ENCODE results near the gene DND1.
"Not testable (repeated sequence)": the region's sequence is repeated elsewhere in the genome, so short reads cannot be mapped to it uniquely, and the experiment has no call there.

Gene DND1

DNA sequence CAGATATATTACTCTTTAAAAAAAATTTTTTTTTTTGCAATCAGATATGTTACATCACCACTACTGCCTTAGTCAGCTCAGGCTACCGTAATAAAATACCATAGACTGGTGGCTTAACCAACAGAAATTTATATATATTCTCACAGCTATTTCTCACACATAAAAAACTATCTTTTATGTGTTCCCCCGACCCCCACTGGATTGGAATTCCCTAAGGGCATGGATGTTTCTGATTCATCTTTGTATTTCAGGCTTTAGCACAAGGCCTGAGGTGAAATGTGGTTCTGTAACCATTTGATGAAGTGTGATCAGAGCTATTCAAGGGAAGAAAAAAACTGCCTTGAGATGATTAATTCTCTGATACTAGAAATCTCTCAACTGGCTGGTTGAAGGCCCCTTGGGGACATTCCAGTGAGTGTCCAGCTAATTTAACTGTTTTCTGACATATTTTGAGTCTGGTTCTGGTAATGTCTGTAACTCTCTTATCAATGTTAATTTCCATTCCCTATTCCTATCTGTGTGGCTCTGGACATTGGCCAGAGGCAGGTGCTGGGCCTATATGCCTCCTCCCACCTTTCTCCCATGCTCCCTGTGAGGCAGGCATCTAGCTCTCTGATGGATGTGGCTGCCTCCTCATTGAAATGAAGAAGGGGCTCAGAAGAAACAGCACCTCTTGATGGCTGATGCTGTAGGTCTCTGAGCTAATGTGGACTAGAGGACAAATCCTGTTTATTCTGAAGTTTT is 42.9 kb downstream of the DND1 start:
- Mint-ChIP-seq H3K4me1 (ENCODE audit: low read depth) (peaks cover 32% of the 10 kb centered on the region), H3K27me3 (peaks cover 28% of the 10 kb centered on the region), H3K9me3 (no peaks in the 10 kb centered on the region), H3K36me3 (ENCODE audit: low read depth) (no peaks in the 10 kb centered on the region), H3K4me3 (no peak overlapping the region), H3K27ac (no peak overlapping the region)
- no peak for DNase-seq

DNA sequence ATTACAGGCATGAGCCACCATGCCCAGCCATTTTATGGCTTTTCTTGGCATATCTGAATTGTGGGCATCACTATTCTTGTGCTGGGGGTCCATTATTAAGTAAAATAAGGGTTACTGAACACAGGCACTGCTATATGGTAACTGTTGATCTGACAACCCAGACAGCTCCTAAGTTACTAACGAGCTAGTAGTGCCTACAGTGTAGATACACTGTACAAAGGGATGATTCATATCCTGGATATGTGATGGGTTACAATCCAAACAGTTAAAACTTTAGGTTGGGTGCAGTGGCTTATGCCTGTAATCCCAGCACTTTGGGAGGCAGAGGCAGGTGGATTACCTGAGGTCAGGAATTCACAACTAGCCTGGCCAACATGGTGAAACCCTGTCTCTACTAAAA is 44.7 kb downstream of the DND1 start:
- Mint-ChIP-seq H3K27ac (no peak overlapping the region), H3K4me1 (ENCODE audit: low read depth) (peaks cover 22% of the 10 kb centered on the region), H3K4me3 (no peak overlapping the region), H3K36me3 (ENCODE audit: low read depth) (no peaks in the 10 kb centered on the region), H3K27me3 (peaks cover 25% of the 10 kb centered on the region), H3K9me3 (no peaks in the 10 kb centered on the region)
- no peak for DNase-seq

DNA sequence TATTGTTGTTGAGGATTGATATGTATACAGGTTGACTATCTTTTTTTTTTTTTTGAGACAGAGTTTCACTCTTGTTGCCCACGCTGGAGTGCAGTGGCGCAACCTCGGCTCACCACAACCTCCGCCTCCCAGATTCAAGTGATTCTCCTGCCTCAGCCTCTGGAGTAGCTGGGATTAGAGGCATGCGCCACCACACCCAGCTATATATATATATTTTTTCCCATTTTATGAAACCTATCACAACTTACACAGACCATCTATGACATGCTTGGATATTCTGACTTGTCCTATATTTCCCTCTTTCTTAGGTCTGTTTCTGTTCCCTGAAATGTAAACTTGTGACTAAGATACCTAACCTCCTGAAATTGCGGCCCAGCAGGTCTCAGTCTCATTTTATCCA is 45.4 kb downstream of the DND1 start:
- DNase-seq: no peak
- H3K9me3 Mint-ChIP-seq: no peaks in the 10 kb centered on the region
- H3K27ac Mint-ChIP-seq: no peak overlapping the region
- H3K36me3 Mint-ChIP-seq (ENCODE audit: low read depth): no peaks in the 10 kb centered on the region
- H3K4me1 Mint-ChIP-seq (ENCODE audit: low read depth): peaks cover 15% of the 10 kb centered on the region
- H3K27me3 Mint-ChIP-seq: peaks cover 21% of the 10 kb centered on the region
- H3K4me3 Mint-ChIP-seq: no peak overlapping the region

DNA sequence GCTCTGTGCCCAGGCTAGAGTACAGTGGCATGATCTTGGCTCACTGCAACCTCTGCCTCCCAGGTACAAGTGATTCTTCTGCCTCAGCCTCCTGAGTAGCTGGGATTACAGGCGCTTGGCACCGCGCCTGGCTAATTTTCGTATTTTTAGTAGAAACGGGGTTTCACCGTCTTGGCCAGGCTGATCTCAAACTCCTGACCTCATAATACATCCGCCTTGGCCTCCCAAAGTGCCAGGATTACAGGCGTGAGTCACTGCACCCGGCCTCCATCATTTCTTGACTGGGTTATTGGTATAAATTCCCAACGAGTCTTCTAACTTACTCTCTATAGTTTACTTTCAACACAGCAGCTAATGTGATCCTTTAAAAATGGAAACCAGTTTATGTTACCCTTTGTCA is 48.5 kb downstream of the DND1 start:
- not testable (repeated sequence) for H3K4me1 Mint-ChIP-seq (ENCODE audit: low read depth); H3K4me3 Mint-ChIP-seq; H3K27ac Mint-ChIP-seq; H3K36me3 Mint-ChIP-seq (ENCODE audit: low read depth); H3K27me3 Mint-ChIP-seq; DNase-seq; H3K9me3 Mint-ChIP-seq

DNA sequence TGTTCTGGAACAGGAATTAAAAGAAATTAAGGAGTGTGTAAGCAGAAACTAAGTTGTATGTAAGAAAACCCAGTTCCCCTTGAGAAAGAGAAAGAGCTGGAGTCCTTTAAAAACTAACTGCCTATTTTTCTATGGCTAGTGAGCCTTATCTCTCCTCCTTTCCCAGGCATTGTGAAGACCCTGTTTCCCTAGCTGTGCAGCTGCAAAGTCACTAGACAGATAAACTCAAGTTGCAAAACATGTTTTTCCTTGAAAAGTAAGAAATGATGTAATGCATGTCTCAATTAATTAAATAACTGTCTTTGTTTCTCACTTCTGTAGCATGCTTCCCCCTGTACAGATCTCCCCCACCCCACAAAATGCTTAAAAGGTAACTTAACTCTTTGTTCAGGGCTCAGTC is 50.3 kb downstream of the DND1 start:
- H3K27ac Mint-ChIP-seq; H3K36me3 Mint-ChIP-seq (ENCODE audit: low read depth); DNase-seq: not testable (repeated sequence)

DNA sequence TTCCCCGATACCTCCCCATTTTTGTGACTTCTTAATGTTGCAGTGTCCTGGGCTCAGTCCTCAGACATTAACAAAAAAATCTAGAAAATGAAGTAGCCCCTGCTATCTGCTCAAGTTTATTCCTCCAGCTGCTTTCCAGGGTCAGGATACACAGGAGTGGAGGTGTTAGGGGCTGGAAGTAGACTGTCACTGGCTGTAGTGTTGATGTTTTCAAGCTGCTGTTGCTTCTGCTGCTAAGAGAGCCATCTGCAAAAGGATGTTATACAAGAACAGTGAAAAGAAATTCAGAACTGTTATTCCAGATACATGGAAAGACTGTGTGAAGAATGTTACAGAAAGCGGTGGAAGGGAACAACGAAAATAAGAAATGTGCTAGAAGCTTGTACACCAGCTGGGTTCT is 51.1 kb downstream of the DND1 start:
- no peak overlapping the region for H3K4me3 Mint-ChIP-seq
- no peaks in the 10 kb centered on the region for H3K4me1 Mint-ChIP-seq (ENCODE audit: low read depth)
- H3K36me3 Mint-ChIP-seq (ENCODE audit: low read depth): no peaks in the 10 kb centered on the region
- H3K27ac Mint-ChIP-seq: no peak overlapping the region
- peaks cover 7% of the 10 kb centered on the region for H3K27me3 Mint-ChIP-seq
- no peaks in the 10 kb centered on the region for H3K9me3 Mint-ChIP-seq
- no peak for DNase-seq

More for the DNA sequence above, 50.3 kb downstream of the DND1 start:
- not testable (repeated sequence) for H3K4me1 Mint-ChIP-seq (ENCODE audit: low read depth); H3K27me3 Mint-ChIP-seq; H3K9me3 Mint-ChIP-seq; H3K4me3 Mint-ChIP-seq
